CD14-positive monocyte (primary cell): Measurements from ENCODE around the gene JARID2. TPM values are rescaled to one million over a fixed set of nuclear protein-coding genes. Genes with fewer than 3 reads are reported as not detected.

Experiments
- DNase-seq, 3 donors: peaks; one replicate each; pipeline ENCODE4 v3.0.0-alpha.2; 2011 to 2022
- H2AFZ ChIP-seq: 2 replicates; pipeline ENCODE4 v1.6.0; 2012; ENCODE audit warnings: mild to moderate bottlenecking, low read depth, low read length, inconsistent platforms; ENCODE audit not compliant: insufficient read depth, poor library complexity, severe bottlenecking
- H3K27ac ChIP-seq, 2 donors: 1 replicate in 1 of 2; 2 replicates in 1 of 2; pipeline ENCODE4 v1.5.1; 2012 to 2013; ENCODE audit warnings: low read length in 2 of 2, control low read depth in 1 of 2, inconsistent platforms in 1 of 2, low read depth in 1 of 2, mild to moderate bottlenecking in 1 of 2
- H3K27me3 ChIP-seq, 2 donors: one replicate each; pipeline versions ENCODE4 v1.6.0 to v1.6.1; 2011 to 2013; ENCODE audit warnings: low read length in 2 of 2; ENCODE audit not compliant: control insufficient read depth in 2 of 2, insufficient read depth in 2 of 2
- H3K36me3 ChIP-seq, 2 donors: replicated peaks in 1 of 2; 1 replicate in 1 of 2; 2 replicates in 1 of 2; pipeline versions ENCODE4 v1.5.1 to v1.6.1; 2012 to 2013; ENCODE audit warnings: low read length in 2 of 2, control low read depth in 1 of 2, inconsistent platforms in 1 of 2, mild to moderate bottlenecking in 1 of 2; ENCODE audit not compliant: insufficient read depth in 2 of 2, control insufficient read depth in 1 of 2
- H3K4me1 ChIP-seq, 2 donors: 1 replicate in 1 of 2; 2 replicates in 1 of 2; pipeline versions ENCODE4 v1.5.1 to v1.6.1; 2012 to 2013; ENCODE audit warnings: low read length in 2 of 2, control low read depth in 1 of 2, inconsistent platforms in 1 of 2, mild to moderate bottlenecking in 1 of 2, moderate library complexity in 1 of 2; ENCODE audit not compliant: insufficient read depth in 2 of 2, control insufficient read depth in 1 of 2
- H3K4me2 ChIP-seq: replicated peaks from 2 replicates; pipeline ENCODE3; 2012; ENCODE audit warnings: low read length, moderate library complexity, mild to moderate bottlenecking; ENCODE audit not compliant: poor library complexity, severe bottlenecking; ENCODE audit errors: extremely low read depth
- H3K4me3 ChIP-seq, 3 experiments: fragments of 200-600 bp in 1 of 3; sonication (generic) in 1 of 3; replicated peaks in 1 of 3; 1 replicate in 2 of 3; 2 replicates in 1 of 3; pipeline ENCODE4 v1.5.1; 2011 to 2013; ENCODE audit warnings: low read length in 3 of 3, mild to moderate bottlenecking in 3 of 3, control low read depth in 2 of 3, low read depth in 2 of 3, inconsistent platforms in 1 of 3, moderate library complexity in 1 of 3
- H3K79me2 ChIP-seq: 2 replicates; pipeline ENCODE4 v1.6.0; 2012; ENCODE audit warnings: mild to moderate bottlenecking, control low read depth, inconsistent platforms, low read length, moderate library complexity; ENCODE audit not compliant: insufficient read depth
- H3K9ac ChIP-seq: 2 replicates; pipeline ENCODE4 v1.6.0; 2017; ENCODE audit warnings: low read length, mild to moderate bottlenecking; ENCODE audit not compliant: insufficient read depth, poor library complexity, severe bottlenecking
- H3K9me3 ChIP-seq, 2 donors: replicated peaks in 1 of 2; 1 replicate in 1 of 2; 2 replicates in 1 of 2; pipeline versions ENCODE4 v1.5.1 to v1.6.1; 2012 to 2013; ENCODE audit warnings: low read length in 2 of 2, control low read depth in 1 of 2; ENCODE audit not compliant: control insufficient read depth in 1 of 2, insufficient read depth in 1 of 2
- H4K20me1 ChIP-seq: 2 replicates; pipeline ENCODE4 v1.6.0; 2012; ENCODE audit warnings: mild to moderate bottlenecking, low read length, control low read depth, moderate library complexity; ENCODE audit not compliant: insufficient read depth
- H3K27ac Mint-ChIP-seq, 7 donors: one replicate each; pipeline ENCODE4 v1.8.0; 2020; ENCODE audit warnings: mild to moderate bottlenecking in 7 of 7, mixed read lengths in 7 of 7, moderate library complexity in 6 of 7, inconsistent platforms in 2 of 7
- H3K27me3 Mint-ChIP-seq, 3 donors: one replicate each; pipeline ENCODE4 v1.8.0; 2021 to 2022; ENCODE audit warnings: low read depth in 3 of 3, mild to moderate bottlenecking in 3 of 3, mixed read lengths in 3 of 3, moderate library complexity in 3 of 3, inconsistent platforms in 1 of 3
- H3K36me3 Mint-ChIP-seq, 2 donors: one replicate each; pipeline ENCODE4 v1.8.0; 2020; ENCODE audit warnings: mixed read lengths in 2 of 2, inconsistent platforms in 1 of 2, mild to moderate bottlenecking in 1 of 2
- H3K4me1 Mint-ChIP-seq: one replicate; pipeline ENCODE4 v1.8.0; 2020; ENCODE audit warnings: mild to moderate bottlenecking, mixed read lengths
- H3K4me3 Mint-ChIP-seq, 2 donors: one replicate each; pipeline ENCODE4 v1.8.0; 2020; ENCODE audit warnings: mild to moderate bottlenecking in 2 of 2, mixed read lengths in 2 of 2, moderate library complexity in 1 of 2
- H3K9me3 Mint-ChIP-seq, 7 donors: one replicate each; pipeline ENCODE4 v1.8.0; 2020 to 2022; ENCODE audit warnings: mixed read lengths in 7 of 7, mild to moderate bottlenecking in 6 of 7, moderate library complexity in 6 of 7, inconsistent platforms in 2 of 7
- CTCF ChIP-seq: fragments of 200-600 bp; IDR thresholded peaks from one replicate; pipeline ENCODE4 v1.8.0; 2022; ENCODE audit warnings: antibody characterized with exemption, mild to moderate bottlenecking
- WGBS: methylation state at CpG from one replicate; pipeline ENCODE4 v1.1.5; 2013; ENCODE audit warnings: missing lambda C conversion rate; ENCODE audit not compliant: insufficient coverage; 5-methylcytosine and 5-hydroxymethylcytosine counted together
- intact Hi-C, 2 donors: fragments of 100-400 bp; cut with micrococcal nuclease; formaldehyde crosslinking; loops; one replicate each; pipeline versions ENCODE4 v1.15.0 to v1.15.1; 2023
- polyA plus RNA-seq, 3 donors: library from polyadenylated mRNA; depleted of rRNA in 1 of 3; unstranded in 2 of 3; stranded (reverse) in 1 of 3; fragments of 300-500 nt in 2 of 3; fragments of >200 nt in 1 of 3; fragmentation: Illumina TruSeq in 2 of 3; gene quantifications; 1 replicate in 2 of 3; 2 replicates in 1 of 3; pipeline ENCODE4 v1.2.3, GENCODE V29; 2012 to 2021

Gene JARID2
- polyA plus RNA-seq, 3 donors: 6.8 to 17.5 (median 12.5) TPM

- Histone ChIP-seq H2AFZ (no peak overlapping the region), H3K27ac (no peak overlapping the region), H3K4me3 (no peak overlapping the region), H3K4me2 (no peak overlapping the region), H3K27me3 (no peaks in the 10 kb centered on the region), H3K79me2 (peaks cover 100% of the 10 kb centered on the region), H3K9ac (no peak overlapping the region), H3K4me1 (peaks cover 53 to 60% of the 10 kb centered on the region in 2 donors), H3K9me3 (no peaks in the 10 kb centered on the region), H3K36me3 (no peaks in the 10 kb centered on the region), H4K20me1 (peaks cover 100% of the 10 kb centered on the region)
- WGBS: no CpG with 5 or more reads among the region's 5 CpGs
- intact Hi-C loops: loop anchor here in 1 of 2 donors (10.0 kb wide), 1 partner anchor 53 kb away; no protein-coding TSS in a partner anchor
- Mint-ChIP-seq H3K9me3 (no peaks in the 10 kb centered on the region), H3K36me3 (peaks cover 20 to 42% of the 10 kb centered on the region in 2 donors), H3K27ac (no peak overlapping the region), H3K4me3 (no peak overlapping the region), H3K27me3 (peaks cover 0 to 2% (median 0%) of the 10 kb centered on the region in 3 donors), H3K4me1 (peaks cover 65% of the 10 kb centered on the region)
- TF ChIP-seq CTCF: no peak
- DNase-seq: no peak
Measured at GRCh38 chr6:15357782-15358181, 111.9 kb downstream of the JARID2 start.

- no peaks in the 10 kb centered on the region for H3K27me3 ChIP-seq
- intact Hi-C loops: loop anchor here in 1 of 2 donors (10.0 kb wide), 1 partner anchor 54 kb away; no protein-coding TSS in a partner anchor
- Mint-ChIP-seq H3K9me3 (no peaks in the 10 kb centered on the region), H3K27me3 (peaks cover 0 to 2% (median 0%) of the 10 kb centered on the region in 3 donors), H3K36me3 (peaks cover 20 to 36% of the 10 kb centered on the region in 2 donors), H3K27ac (peak overlapping the region in 3 of 7 donors; percentile 3 to 67 (median 43)), H3K4me3 (no peak overlapping the region), H3K4me1 (peaks cover 56% of the 10 kb centered on the region)
- H3K4me2 ChIP-seq: no peak overlapping the region
- no peak overlapping the region for H3K9ac ChIP-seq
- peaks cover 100% of the 10 kb centered on the region for H3K79me2 ChIP-seq
- no peak overlapping the region for H3K27ac ChIP-seq
- TF ChIP-seq CTCF: no peak
- H3K36me3 ChIP-seq: no peaks in the 10 kb centered on the region
- DNase-seq: no peak
- 80% methylated on average over 5 of the region's 9 CpGs for WGBS
- H3K4me3 ChIP-seq: no peak overlapping the region
- H3K9me3 ChIP-seq: no peaks in the 10 kb centered on the region
- H2AFZ ChIP-seq: no peak overlapping the region
- H4K20me1 ChIP-seq: peaks cover 100% of the 10 kb centered on the region
- H3K4me1 ChIP-seq: peaks cover 58 to 66% of the 10 kb centered on the region in 2 donors
Measured at GRCh38 chr6:15358579-15359327, 112.9 kb downstream of the JARID2 start.
